ENCODE results near the gene HMX3. TPM values are rescaled to one million over a fixed set of nuclear protein-coding genes. Genes with fewer than 3 reads are reported as not detected.

HMX3 gene
- total and polyA plus RNA-seq, 2 of the 8 experiments (the other 6 are each of a cell fraction or from before 2014, with no cell fraction given): 0.05 TPM; not detected in 1

- TF ChIP-seq PHF8 (conservative IDR thresholded peaks at IDR 0.05; ENCODE audit: low read depth, low read length): 0 out of 2 replicates have a peak, but pooled peaks have one; percentile 25
These were observed 12.1 kb downstream of the HMX3 start, which contains the start of gene HMX2 (continued) for GRCh38 chr10:123147635-123148413.
